Glomerular visceral epithelial cell (primary cell): Measurements from ENCODE around the gene ATP4A.

Experiments used
- DNase-seq: peaks from one replicate; pipeline ENCODE4 v3.0.0-alpha.2; 2016; ENCODE audit errors: extremely low spot score

ATP4A gene

GRCh38 chr19:35565016-35565856 lies 1.8 kb upstream of the ATP4A start:
- no peak for DNase-seq

GRCh38 chr19:35562776-35563175 lies 682 bp downstream of the ATP4A start:
- DNase-seq, result no peak

GRCh38 chr19:35562336-35562735 lies 1.1 kb downstream of the ATP4A start:
- no peak for DNase-seq

- DNase-seq, result no peak
Measured at GRCh38 chr19:35561436-35561835, 2.0 kb downstream of the ATP4A start.

- no peak for DNase-seq
Measured at GRCh38 chr19:35560677-35561076, 2.8 kb downstream of the ATP4A start.

- DNase-seq, result no peak
Measured at GRCh38 chr19:35560271-35560670, 3.2 kb downstream of the ATP4A start.

- no peak for DNase-seq
Measured at GRCh38 chr19:35559781-35560180, 3.7 kb downstream of the ATP4A start.

- DNase-seq, result no peak
Measured at GRCh38 chr19:35559281-35559659, 4.2 kb downstream of the ATP4A start.

GRCh38 chr19:35558400-35559280 lies 4.8 kb downstream of the ATP4A start:
- DNase-seq, result no peak

GRCh38 chr19:35557539-35558399 lies 5.7 kb downstream of the ATP4A start:
- DNase-seq, result no peak

- DNase-seq, result no peak
Measured at GRCh38 chr19:35556846-35557538, 6.5 kb downstream of the ATP4A start.

- DNase-seq, result no peak
Measured at GRCh38 chr19:35556025-35556590, 7.3 kb downstream of the ATP4A start.

- DNase-seq, result peak; percentile 58
Measured at GRCh38 chr19:35555301-35556005, 8.0 kb downstream of the ATP4A start.

GRCh38 chr19:35554076-35554475 lies 9.4 kb downstream of the ATP4A start:
- no peak for DNase-seq

- no peak for DNase-seq
Measured at GRCh38 chr19:35553385-35554000, 10.0 kb downstream of the ATP4A start.

GRCh38 chr19:35552534-35553384 lies 10.7 kb downstream of the ATP4A start:
- no peak for DNase-seq

- DNase-seq, result no peak
Measured at GRCh38 chr19:35551091-35551810, 12.2 kb downstream of the ATP4A start.

- DNase-seq, result no peak
Measured at GRCh38 chr19:35549879-35550523, 13.5 kb downstream of the ATP4A start.
